GM23338 (cell line): Measurements from ENCODE around the gene GARIN1A. TPM values are rescaled to one million over a fixed set of nuclear protein-coding genes. Genes with fewer than 3 reads are reported as not detected.

Experiments used
- EZH2 ChIP-seq: fragments of 200-600 bp; sonication (generic); IDR thresholded peaks from one replicate; pipeline ENCODE4 v1.8.0; 2017; ENCODE audit warnings: antibody characterized with exemption, mild to moderate bottlenecking, low read depth; ENCODE audit not compliant: unreplicated experiment
- JUNB ChIP-seq: IDR thresholded peaks from one replicate; pipeline ENCODE4 v1.6.1; 2016; ENCODE audit warnings: antibody characterized with exemption; ENCODE audit not compliant: unreplicated experiment
- NANOG ChIP-seq: IDR thresholded peaks from 2 replicates; pipeline ENCODE4 v1.6.1; 2016; ENCODE audit warnings: antibody characterized with exemption, borderline replicate concordance
- POLR2AphosphoS5 ChIP-seq: IDR thresholded peaks from 2 replicates; pipeline ENCODE4 v1.6.1; 2016; ENCODE audit warnings: antibody characterized with exemption, low read depth
- ZNF114 ChIP-seq: fragments of 250-450 bp; sonication (Bioruptor Pico); IDR thresholded peaks from 2 replicates; pipeline ENCODE4 v1.5.0; 2020; ENCODE audit warnings: mild to moderate bottlenecking, moderate library complexity
- ZNF331 ChIP-seq: fragments of 250-450 bp; sonication (Bioruptor Pico); IDR thresholded peaks from 2 replicates; pipeline ENCODE4 v1.5.0; 2020; ENCODE audit warnings: low read depth, mild to moderate bottlenecking, moderate library complexity
- polyA plus RNA-seq: library from polyadenylated mRNA; unstranded; fragments of >200 nt; fragmentation: Nextera tagmentation; extraction: Ambion mirVana; gene quantifications from 2 replicates; pipeline ENCODE4 v1.2.1, GENCODE V29; 2016
- total RNA-seq: library from RNA; depleted of rRNA; stranded (reverse); fragments of >200 nt; shearing (Covaris generic); gene quantifications from 2 replicates; pipeline ENCODE4 v1.2.3, GENCODE V29; 2014
- TF ChIP-seq, protein P1 (sequence below): fragments of 250-450 bp; sonication (Bioruptor Pico); IDR thresholded peaks from 2 replicates; pipeline ENCODE4 v1.5.0; 2020; ENCODE audit warnings: mild to moderate bottlenecking, moderate library complexity
- TF ChIP-seq, protein P2 (sequence below), 2 experiments: fragments of 200-600 bp in 1 of 2; sonication (generic) in 1 of 2; conservative IDR thresholded peaks; 2 replicates each; pipeline versions ENCODE4 v1.5.1 to v1.6.1; 2016 to 2017; ENCODE audit warnings: antibody characterized with exemption in 2 of 2, low read depth in 2 of 2, mild to moderate bottlenecking in 2 of 2, moderate library complexity in 1 of 2

Gene GARIN1A
- total and polyA plus RNA-seq, 2 experiments from 2014 or later: 0.10 TPM; not detected in 1

DNA sequence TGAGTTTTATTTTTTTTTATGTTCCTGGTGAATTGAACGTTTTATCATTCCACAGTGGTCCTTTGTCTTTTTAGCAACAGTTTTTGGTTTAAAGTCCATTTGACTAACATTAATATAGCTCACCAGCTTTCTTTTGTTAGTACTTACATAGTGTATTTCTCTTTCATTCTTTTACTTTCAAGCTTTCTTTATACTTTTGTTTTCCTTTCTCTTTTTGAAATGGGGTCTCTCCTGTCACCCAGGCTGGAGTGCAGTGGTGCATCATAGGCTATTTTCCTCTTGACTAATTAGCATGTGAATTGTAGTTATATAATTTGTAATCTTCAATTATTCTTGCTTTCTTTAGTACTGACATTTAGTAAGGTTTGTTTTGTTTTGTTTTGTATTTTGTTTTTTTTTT is 27.8 kb downstream of the GARIN1A start (continued):
- TF ChIP-seq, protein P1, sequence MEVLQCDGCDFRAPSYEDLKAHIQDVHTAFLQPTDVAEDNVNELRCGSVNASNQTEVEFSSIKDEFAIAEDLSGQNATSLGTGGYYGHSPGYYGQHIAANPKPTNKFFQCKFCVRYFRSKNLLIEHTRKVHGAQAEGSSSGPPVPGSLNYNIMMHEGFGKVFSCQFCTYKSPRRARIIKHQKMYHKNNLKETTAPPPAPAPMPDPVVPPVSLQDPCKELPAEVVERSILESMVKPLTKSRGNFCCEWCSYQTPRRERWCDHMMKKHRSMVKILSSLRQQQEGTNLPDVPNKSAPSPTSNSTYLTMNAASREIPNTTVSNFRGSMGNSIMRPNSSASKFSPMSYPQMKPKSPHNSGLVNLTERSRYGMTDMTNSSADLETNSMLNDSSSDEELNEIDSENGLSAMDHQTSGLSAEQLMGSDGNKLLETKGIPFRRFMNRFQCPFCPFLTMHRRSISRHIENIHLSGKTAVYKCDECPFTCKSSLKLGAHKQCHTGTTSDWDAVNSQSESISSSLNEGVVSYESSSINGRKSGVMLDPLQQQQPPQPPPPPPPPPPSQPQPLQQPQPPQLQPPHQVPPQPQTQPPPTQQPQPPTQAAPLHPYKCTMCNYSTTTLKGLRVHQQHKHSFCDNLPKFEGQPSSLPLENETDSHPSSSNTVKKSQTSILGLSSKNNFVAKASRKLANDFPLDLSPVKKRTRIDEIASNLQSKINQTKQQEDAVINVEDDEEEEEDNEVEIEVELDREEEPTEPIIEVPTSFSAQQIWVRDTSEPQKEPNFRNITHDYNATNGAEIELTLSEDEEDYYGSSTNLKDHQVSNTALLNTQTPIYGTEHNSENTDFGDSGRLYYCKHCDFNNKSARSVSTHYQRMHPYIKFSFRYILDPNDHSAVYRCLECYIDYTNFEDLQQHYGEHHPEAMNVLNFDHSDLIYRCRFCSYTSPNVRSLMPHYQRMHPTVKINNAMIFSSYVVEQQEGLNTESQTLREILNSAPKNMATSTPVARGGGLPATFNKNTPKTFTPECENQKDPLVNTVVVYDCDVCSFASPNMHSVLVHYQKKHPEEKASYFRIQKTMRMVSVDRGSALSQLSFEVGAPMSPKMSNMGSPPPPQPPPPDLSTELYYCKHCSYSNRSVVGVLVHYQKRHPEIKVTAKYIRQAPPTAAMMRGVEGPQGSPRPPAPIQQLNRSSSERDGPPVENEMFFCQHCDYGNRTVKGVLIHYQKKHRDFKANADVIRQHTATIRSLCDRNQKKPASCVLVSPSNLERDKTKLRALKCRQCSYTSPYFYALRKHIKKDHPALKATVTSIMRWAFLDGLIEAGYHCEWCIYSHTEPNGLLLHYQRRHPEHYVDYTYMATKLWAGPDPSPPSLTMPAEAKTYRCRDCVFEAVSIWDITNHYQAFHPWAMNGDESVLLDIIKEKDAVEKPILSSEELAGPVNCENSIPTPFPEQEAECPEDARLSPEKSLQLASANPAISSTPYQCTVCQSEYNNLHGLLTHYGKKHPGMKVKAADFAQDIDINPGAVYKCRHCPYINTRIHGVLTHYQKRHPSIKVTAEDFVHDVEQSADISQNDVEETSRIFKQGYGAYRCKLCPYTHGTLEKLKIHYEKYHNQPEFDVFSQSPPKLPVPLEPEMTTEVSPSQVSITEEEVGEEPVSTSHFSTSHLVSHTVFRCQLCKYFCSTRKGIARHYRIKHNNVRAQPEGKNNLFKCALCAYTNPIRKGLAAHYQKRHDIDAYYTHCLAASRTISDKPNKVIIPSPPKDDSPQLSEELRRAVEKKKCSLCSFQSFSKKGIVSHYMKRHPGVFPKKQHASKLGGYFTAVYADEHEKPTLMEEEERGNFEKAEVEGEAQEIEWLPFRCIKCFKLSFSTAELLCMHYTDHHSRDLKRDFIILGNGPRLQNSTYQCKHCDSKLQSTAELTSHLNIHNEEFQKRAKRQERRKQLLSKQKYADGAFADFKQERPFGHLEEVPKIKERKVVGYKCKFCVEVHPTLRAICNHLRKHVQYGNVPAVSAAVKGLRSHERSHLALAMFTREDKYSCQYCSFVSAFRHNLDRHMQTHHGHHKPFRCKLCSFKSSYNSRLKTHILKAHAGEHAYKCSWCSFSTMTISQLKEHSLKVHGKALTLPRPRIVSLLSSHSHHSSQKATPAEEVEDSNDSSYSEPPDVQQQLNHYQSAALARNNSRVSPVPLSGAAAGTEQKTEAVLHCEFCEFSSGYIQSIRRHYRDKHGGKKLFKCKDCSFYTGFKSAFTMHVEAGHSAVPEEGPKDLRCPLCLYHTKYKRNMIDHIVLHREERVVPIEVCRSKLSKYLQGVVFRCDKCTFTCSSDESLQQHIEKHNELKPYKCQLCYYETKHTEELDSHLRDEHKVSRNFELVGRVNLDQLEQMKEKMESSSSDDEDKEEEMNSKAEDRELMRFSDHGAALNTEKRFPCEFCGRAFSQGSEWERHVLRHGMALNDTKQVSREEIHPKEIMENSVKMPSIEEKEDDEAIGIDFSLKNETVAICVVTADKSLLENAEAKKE (CRISPR knock-in tag): no peak
- TF ChIP-seq POLR2AphosphoS5: no peak
- TF ChIP-seq, protein P2, sequence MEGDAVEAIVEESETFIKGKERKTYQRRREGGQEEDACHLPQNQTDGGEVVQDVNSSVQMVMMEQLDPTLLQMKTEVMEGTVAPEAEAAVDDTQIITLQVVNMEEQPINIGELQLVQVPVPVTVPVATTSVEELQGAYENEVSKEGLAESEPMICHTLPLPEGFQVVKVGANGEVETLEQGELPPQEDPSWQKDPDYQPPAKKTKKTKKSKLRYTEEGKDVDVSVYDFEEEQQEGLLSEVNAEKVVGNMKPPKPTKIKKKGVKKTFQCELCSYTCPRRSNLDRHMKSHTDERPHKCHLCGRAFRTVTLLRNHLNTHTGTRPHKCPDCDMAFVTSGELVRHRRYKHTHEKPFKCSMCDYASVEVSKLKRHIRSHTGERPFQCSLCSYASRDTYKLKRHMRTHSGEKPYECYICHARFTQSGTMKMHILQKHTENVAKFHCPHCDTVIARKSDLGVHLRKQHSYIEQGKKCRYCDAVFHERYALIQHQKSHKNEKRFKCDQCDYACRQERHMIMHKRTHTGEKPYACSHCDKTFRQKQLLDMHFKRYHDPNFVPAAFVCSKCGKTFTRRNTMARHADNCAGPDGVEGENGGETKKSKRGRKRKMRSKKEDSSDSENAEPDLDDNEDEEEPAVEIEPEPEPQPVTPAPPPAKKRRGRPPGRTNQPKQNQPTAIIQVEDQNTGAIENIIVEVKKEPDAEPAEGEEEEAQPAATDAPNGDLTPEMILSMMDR (conservative IDR thresholded peaks at IDR 0.05; ENCODE audit: low read depth in 2 of 2): no peak
- TF ChIP-seq ZNF331 (CRISPR knock-in tag): no peak
- no peak for TF ChIP-seq JUNB
- no peak for TF ChIP-seq ZNF114
- TF ChIP-seq NANOG: no peak
- no peak for TF ChIP-seq EZH2
